Measurements from ENCODE around the gene FRMD5.

DNA sequence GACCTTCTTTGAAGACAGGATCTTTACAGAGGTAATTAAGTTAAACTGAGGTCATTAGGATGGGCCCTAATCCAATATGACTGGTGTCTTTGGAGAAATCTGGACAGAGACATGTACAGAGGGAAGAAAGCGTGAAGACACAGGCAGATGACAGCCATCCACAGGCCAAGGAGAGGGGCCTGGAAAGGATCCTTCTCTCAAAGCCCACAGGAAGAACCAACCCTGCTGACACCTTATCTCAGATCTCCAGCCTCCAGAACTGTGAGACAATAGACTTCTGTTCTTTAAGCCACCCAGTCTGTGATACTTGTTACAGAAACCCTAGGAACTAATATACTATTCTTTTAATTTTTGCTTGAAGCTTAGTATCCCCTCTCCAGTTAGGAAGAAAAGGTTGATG, 294.1 kb downstream of the FRMD5 start:
- TF ChIP-seq POLR2A (IDR thresholded peaks at IDR 0.05) (no peak), CTCF (IDR thresholded peaks at IDR 0.05) (no peak)

All from lower leg skin (tissue), 3 donors.